VCaP (cell line): Measurements from ENCODE around the gene RAD51AP1.
"Not testable (repeated sequence)": the region's sequence is repeated elsewhere in the genome, so short reads cannot be mapped to it uniquely, and the experiment has no call there.

Experiments
- H3K27ac ChIP-seq: fragments of 450-650 bp; 2 replicates; pipeline ENCODE4 v1.5.1; 2017
- TF ChIP-seq, protein P1 (sequence below): fragments of 450-650 bp; conservative IDR thresholded peaks from 2 replicates; pipeline ENCODE4 v1.5.1; 2017; ENCODE audit warnings: mild to moderate bottlenecking, moderate library complexity

Gene RAD51AP1

DNA sequence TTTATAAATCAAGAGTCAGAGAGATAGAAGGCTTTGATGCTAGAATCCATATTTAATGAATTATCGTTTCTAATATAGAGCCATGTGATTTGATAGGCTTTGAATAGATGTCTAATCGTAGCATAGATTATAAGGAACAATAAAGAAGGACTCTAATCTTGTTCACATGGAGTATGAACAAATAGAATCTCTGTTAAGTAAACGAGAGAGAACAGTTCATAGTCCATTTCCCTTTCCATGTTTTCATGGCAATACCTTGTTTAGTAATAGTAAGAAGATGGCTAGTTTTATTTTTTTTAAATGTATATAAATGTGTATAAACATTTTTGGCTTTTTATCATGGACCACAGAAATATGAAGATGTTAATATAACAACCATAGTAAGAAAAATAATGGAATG, 32.3 kb upstream of the RAD51AP1 start:
- H3K27ac ChIP-seq: peak overlapping the region; percentile 7; the same call in 1 of the 2 replicates
- TF ChIP-seq, protein P1, sequence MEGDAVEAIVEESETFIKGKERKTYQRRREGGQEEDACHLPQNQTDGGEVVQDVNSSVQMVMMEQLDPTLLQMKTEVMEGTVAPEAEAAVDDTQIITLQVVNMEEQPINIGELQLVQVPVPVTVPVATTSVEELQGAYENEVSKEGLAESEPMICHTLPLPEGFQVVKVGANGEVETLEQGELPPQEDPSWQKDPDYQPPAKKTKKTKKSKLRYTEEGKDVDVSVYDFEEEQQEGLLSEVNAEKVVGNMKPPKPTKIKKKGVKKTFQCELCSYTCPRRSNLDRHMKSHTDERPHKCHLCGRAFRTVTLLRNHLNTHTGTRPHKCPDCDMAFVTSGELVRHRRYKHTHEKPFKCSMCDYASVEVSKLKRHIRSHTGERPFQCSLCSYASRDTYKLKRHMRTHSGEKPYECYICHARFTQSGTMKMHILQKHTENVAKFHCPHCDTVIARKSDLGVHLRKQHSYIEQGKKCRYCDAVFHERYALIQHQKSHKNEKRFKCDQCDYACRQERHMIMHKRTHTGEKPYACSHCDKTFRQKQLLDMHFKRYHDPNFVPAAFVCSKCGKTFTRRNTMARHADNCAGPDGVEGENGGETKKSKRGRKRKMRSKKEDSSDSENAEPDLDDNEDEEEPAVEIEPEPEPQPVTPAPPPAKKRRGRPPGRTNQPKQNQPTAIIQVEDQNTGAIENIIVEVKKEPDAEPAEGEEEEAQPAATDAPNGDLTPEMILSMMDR: no peak

- H3K27ac ChIP-seq: peak overlapping the region; percentile 7; the same call in 1 of the 2 replicates
- TF ChIP-seq, protein P1: no peak
Observed at GRCh38 chr12:4506870-4507269, 31.8 kb upstream of the RAD51AP1 start.

GRCh38 chr12:4508503-4508902, 30.2 kb upstream of the RAD51AP1 start:
- not testable (repeated sequence) for H3K27ac ChIP-seq

DNA sequence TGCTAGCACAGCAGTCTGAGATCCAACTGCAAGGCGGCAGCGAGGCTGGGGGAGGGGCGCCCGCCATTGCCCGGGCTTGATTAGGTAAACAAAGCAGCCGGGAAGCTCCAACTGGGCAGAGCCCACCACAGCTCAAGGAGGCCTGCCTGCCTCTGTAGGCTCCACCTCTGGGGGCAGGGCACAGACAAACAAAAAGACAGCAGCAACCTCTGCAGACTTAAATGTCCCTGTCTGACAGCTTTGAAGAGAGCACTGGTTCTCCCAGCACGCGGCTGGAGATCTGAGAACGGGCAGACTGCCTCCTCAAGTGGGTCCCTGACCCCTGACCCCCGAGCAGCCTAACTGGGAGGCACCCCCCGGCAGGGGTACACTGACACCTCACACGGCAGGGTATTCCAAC, 29.4 kb upstream of the RAD51AP1 start:
- H3K27ac ChIP-seq: not testable (repeated sequence)

DNA sequence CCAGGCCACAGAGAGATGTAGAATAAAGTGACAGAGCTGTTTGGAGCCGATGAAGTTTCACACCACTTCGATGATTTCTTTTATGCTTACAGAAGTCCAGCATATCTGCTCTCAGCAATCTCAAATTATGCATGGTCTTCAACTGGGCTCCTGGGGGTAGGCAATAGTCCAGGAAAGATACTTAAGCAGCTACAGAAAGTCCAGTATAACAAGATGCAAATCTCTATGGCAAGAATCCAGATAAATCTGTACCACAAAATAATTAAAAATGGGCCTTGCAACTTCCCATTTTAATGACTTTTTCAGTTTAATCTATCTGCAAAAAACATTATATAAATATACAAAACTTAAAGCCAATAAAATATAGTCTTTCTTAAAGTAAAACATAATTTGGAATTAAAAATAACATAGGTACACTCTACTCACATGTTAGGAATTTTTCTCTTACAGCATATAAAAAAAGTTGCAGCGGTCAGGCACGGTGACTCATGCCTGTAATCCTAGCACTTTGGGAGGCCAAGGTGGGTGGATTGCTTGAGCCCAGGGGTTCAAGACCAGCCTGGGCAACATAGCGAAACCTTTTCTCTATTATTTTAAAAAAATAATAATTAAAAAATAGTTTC, 20.5 kb upstream of the RAD51AP1 start:
- H3K27ac ChIP-seq: no peak overlapping the region
- TF ChIP-seq, protein P1: no peak

- not testable (repeated sequence) for H3K27ac ChIP-seq
Observed at GRCh38 chr12:4523443-4523842, 15.2 kb upstream of the RAD51AP1 start.

DNA sequence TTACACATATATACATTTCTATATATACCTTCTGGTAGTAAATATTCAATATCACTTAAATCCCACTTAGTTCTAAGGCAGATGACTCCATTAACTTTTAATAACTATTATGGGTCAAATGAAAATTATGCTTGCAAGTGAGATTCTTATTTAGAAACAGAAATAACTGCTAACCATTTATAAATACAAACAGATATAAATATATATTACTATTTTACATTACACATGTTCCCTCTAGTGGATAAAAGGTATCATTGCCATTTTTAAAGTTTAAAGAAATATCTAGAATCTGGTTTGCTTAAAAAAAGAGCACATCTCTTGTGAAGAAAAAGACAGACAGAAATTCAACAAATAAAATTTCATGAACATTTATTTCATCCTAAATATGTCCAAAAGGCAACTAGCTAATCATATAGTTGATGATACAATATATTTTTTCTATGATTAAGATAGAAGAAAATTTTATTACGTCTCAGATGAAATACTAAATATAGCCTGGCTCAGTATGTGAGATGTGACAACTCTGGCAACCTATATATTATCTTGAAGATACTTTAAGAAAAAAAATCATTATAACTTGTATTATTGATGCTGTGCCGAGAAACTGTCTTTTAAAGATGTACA, 11.7 kb upstream of the RAD51AP1 start:
- H3K27ac ChIP-seq: no peak overlapping the region
- TF ChIP-seq, protein P1: peak; percentile 80

DNA sequence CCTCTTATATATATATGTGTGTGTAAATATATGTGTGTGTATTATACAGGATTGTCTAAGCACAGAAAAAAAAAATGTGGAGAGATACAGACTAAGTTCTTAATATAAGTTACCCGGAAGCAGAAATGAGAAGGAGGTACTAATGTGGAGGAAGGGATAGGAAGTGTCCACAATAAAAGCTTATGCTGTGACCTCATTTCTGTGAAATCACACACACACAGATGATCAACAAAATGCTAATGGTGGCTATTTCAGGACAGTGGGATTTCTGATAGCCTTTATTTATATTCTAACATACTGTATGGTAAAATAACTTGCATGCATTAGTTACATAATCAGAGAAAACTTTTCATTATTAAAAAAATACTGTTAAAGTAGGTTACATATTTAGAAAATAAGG, 8.5 kb upstream of the RAD51AP1 start:
- TF ChIP-seq, protein P1: no peak
- no peak overlapping the region for H3K27ac ChIP-seq

DNA sequence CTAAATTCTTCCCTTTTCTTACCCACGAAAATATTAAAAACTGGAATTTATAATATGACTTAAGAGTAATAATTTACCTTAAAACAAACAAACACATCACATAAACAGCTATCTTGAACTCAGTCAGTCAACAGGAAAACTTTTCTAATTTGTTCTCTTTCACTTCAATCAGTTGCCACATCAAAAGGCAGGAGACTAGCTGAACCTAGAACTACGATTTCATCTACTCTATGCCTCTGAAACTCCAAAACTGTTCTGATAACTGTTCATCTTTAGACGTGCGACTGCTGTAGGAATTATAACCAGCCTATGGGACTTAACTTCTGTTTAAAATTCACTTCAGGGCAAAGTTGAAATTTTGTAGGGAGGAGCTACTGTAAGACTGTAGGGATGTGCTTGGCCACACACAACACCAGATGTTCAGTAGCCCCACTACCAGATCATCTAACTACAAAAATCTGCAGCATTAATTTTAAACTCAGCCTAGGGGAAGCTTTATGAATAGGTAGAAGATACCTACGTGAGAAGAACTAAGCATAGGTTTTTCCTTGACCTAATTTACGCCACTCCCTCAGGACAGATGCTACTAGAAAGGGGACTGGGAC, 7.6 kb upstream of the RAD51AP1 start:
- TF ChIP-seq, protein P1: no peak
- H3K27ac ChIP-seq: no peak overlapping the region
